Activated CD4-positive, alpha-beta T cell treated with anti-CD3 and anti-CD28 coated beads for 36 hours (primary cell): Measurements from ENCODE around the gene CIZ1. TPM values are rescaled to one million over a fixed set of nuclear protein-coding genes. Genes with fewer than 3 reads are reported as not detected.

Experiments used
- ATAC-seq: fragments of 200-7000 bp; cut with Tn5 transposase; one replicate; pipeline ENCODE4 v1.10.0; 2021; ENCODE audit warnings: mild to moderate bottlenecking, moderate library complexity
- CTCF ChIA-PET: fragments of 350-600 bp; sonication (Branson Sonifier 250); formaldehyde crosslinking; loops from one replicate; lab custom pipeline; 2021; ENCODE audit warnings: antibody characterized with exemption; lab: Charles Lee
- POLR2A ChIA-PET: fragments of 350-600 bp; sonication (Branson Sonifier 250); formaldehyde crosslinking; loops from one replicate; lab custom pipeline; 2021; ENCODE audit warnings: antibody characterized with exemption, inconsistent platforms; lab: Charles Lee
- DNase-seq: peaks from one replicate; pipeline ENCODE4 v3.0.0-alpha.2; 2020
- H3K27ac Mint-ChIP-seq: one replicate; pipeline ENCODE4 v1.8.0; 2021; ENCODE audit warnings: mixed read lengths
- H3K27me3 Mint-ChIP-seq: one replicate; pipeline ENCODE4 v1.8.0; 2021; ENCODE audit warnings: mixed read lengths
- H3K36me3 Mint-ChIP-seq: one replicate; pipeline ENCODE4 v1.8.0; 2021; ENCODE audit warnings: low read depth, mixed read lengths
- H3K4me1 Mint-ChIP-seq: one replicate; pipeline ENCODE4 v1.8.0; 2021; ENCODE audit warnings: mixed read lengths
- H3K4me3 Mint-ChIP-seq: one replicate; pipeline ENCODE4 v1.8.0; 2021; ENCODE audit warnings: mild to moderate bottlenecking, moderate library complexity, mixed read lengths
- H3K9me3 Mint-ChIP-seq: one replicate; pipeline ENCODE4 v1.8.0; 2021; ENCODE audit warnings: low read depth, mixed read lengths
- intact Hi-C, 2 experiments: fragments of 100-400 bp; cut with DNase I in 1 of 2; cut with micrococcal nuclease in 1 of 2; formaldehyde crosslinking; loops; one replicate each; pipeline versions ENCODE4 v1.14.2 to v1.15.1; 2022 to 2024; cut with DNase I, micrococcal nuclease
- total RNA-seq, 2 experiments: library from RNA; stranded (reverse); gene quantifications; one replicate each; pipeline ENCODE4 v1.2.3, GENCODE V29; 2021

CIZ1 gene
- total RNA-seq, 2 experiments from 2014 or later = 79.5 to 110 TPM

DNA sequence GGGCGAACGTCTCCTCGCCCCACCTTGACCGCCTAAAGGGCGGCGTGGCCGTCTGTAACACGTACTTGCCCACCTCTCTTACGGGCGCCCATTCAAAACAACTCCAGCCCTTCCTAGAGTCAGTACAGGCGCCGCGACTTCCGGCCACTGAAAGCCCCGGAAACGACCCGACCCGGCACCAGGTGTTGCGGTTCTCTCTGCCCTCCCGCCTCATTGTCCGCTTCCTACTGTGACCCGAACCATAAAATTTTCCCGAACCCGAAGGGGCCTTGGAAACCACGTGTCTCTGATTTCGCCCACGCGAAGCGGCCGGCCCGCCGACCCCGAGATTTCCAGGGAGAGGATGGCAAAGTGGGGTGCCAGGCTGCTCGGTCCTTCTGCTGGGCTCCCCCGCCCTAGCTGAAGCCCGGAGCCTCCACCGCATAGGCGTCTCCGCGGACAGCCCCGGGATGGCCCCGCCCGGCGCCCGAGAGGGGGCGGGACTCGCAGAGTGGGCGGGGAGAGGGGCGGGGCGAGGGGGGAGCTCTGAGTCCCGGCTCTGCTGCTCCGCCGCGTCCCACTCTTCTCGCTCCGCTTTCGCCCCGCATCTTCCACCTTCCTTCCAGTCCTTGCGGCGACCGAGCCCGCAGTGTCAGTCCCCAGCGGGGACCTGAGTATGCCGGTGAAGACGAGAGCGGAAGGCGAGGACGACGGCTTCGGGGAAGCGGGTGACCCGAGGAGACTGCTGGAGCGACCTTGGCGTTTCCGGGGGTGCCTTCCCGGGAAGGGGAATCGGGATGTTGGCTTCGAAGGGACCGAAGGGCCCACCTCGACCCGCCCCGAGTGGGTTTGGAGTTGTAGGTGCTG is 63.2 kb downstream of the CIZ1 start:
- peak; percentile 90 for DNase-seq
- peak overlapping the region; percentile 96 for H3K27ac Mint-ChIP-seq
- peak overlapping the region; percentile 96 for H3K4me3 Mint-ChIP-seq
- no peaks in the 10 kb centered on the region for H3K9me3 Mint-ChIP-seq
- peak; percentile 84 for ATAC-seq
- CTCF ChIA-PET = interaction anchor here (0.5 to 1.9 kb wide), 9 partner anchors 11 to 240 kb away, joined by 3 to 6 read pairs (median 4); no protein-coding TSS in a partner anchor
- peaks cover 29% of the 10 kb centered on the region for H3K4me1 Mint-ChIP-seq
- intact Hi-C loops = loop anchor here (1.0 to 5.0 kb wide), 26 partner anchors 11 to 906 kb away; partner anchors contain the start of genes BBLN (in 2 of the 2), COQ4 (in 2 of the 2), NAIF1 (in 2 of the 2) and TRUB2 (in 2 of the 2)
- POLR2A ChIA-PET = interaction anchor here (1.3 kb wide), 2 partner anchors 32 to 33 kb away, joined by 5 to 6 read pairs; partner anchors contain the start of gene BBLN
- H3K36me3 Mint-ChIP-seq = peaks cover 15% of the 10 kb centered on the region
- peaks cover 2% of the 10 kb centered on the region for H3K27me3 Mint-ChIP-seq

DNA sequence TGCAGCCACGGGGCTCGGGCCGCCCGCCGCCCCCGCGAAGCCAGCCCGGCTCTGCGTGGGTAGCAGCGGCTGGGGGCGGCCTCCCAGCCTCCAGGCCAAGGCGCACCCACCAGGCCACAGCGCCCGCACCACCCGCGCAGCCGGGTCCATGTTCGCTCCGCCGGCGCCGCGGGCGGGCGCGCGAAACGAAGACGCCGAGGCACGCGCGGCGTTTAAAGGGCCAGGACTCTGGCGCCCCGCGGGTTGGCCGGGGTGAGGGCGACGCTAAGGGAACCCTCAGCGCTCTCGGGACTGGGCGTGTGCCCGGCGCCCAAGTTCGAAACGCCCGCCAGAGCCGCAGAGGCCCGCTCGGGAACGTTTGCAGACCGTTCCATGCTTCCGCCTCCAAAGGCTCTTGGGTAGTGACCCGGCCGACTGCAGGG is 63.8 kb downstream of the CIZ1 start, which contains the start of gene PTGES2:
Gene PTGES2, minus strand, starts transcription at position 162 of the 422 bp plus-strand sequence. Its CDS starts 12 bp downstream, at position 150.
- peak; percentile 73 for ATAC-seq
- POLR2A ChIA-PET = interaction anchor here (1.3 kb wide), 1 partner anchor 33 kb away, joined by 5 read pairs; the partner anchor contains the start of gene BBLN

DNA sequence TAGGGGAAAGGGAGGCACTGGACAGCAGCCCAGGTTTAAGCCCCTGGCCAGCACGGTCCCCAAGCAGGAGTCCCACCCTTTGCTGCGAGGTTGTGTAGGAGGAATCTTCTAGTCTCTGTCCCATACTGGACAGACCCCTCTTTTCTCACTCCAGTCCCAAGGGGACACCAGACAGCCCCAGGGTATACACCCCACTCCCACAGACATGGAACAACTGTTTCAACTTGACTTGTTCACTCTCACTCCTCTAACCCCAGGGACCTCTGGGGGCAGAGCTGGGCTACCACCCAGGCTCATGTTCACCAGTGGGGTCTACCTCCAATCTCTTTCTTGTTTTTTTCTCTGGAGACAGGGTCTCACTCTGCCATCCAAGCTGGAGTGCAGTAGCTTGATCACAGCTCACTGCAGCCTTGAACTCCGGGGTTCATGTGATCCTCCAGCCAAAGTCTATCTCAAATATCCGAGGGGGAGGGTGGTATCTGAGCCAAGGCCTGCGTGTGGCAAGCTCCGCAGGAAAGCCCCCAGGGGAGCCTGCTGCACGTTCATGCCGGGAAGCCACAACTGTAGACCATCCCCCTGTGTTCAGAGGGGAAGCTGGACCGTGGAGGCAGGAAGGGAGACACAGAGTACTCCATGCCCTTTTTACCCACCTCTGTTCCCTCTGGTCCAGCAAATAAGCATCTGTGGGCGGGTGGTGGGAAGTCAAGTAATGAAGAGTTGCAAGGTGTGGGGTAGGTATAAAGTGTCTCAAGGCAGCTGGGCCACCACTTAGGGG is 65.6 kb downstream of the CIZ1 start:
- POLR2A ChIA-PET = no interaction called here

More for the DNA sequence above, 63.8 kb downstream of the CIZ1 start, which contains the start of gene PTGES2:
- peaks cover 15% of the 10 kb centered on the region for H3K36me3 Mint-ChIP-seq
- peak; percentile 88 for DNase-seq
- H3K9me3 Mint-ChIP-seq = no peaks in the 10 kb centered on the region
- peak within 1 kb of the TSS; percentile 96 for H3K27ac Mint-ChIP-seq
- H3K4me1 Mint-ChIP-seq = peaks cover 29% of the 10 kb centered on the region
- CTCF ChIA-PET = interaction anchor here (0.5 to 1.2 kb wide), 2 partner anchors 10 to 241 kb away, joined by 3 read pairs; no protein-coding TSS in a partner anchor
- H3K27me3 Mint-ChIP-seq = peaks cover 2% of the 10 kb centered on the region
- intact Hi-C loops = loop anchor here (1.0 to 5.0 kb wide), 6 partner anchors 10 to 905 kb away; partner anchors contain the start of genes COQ4 (in 1 of the 2), NAIF1 (in 1 of the 2), SET (in 1 of the 2) and SLC25A25 (in 1 of the 2)
- H3K4me3 Mint-ChIP-seq = peak within 1 kb of the TSS; percentile 96

DNA sequence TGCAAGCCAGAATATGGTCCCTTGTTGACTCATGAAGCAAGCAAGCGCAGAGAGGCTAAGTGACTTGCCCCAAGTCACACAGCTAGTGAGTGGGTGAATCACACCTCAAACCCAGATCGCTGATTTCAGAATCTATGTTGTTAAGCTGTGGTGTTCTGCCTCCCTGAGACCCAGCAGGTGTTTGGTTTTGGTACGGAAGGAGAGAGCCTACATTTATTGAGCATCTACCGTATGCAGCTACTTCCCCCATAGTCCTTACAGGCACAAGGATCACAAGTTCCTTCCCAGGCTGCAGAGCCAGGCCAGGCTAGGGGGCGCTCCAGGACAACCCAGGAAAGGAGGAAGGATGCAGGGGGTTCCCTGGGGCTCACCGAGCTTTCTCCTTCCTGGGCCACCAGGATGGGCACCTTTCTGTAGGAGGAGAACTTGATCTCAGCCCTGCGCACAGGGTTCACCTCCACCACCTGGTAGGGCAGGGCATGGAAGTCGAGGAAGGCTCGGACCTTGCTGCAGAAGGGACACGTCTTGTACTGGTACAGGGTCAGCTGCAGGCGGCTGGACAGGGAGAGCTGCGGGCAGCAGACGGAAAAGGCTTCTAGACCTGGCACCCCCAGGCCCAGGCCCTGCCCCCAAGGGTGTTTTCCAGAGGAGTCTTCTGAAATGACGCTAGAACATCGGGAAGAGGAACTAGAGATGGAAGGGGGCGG is 66.3 kb downstream of the CIZ1 start:
- no peaks in the 10 kb centered on the region for H3K9me3 Mint-ChIP-seq
- peaks cover 15% of the 10 kb centered on the region for H3K36me3 Mint-ChIP-seq
- H3K27me3 Mint-ChIP-seq = no peaks in the 10 kb centered on the region
- H3K4me3 Mint-ChIP-seq = peak overlapping the region; percentile 7
- peak; percentile 77 for DNase-seq
- CTCF ChIA-PET = interaction anchor here (0.5 to 1.6 kb wide), 13 partner anchors 7 to 440 kb away, joined by 3 to 9 read pairs (median 3); partner anchors contain the start of gene NAIF1
- H3K27ac Mint-ChIP-seq = no peak overlapping the region
- peaks cover 29% of the 10 kb centered on the region for H3K4me1 Mint-ChIP-seq
- ATAC-seq = peak; percentile 8
- POLR2A ChIA-PET = interaction anchor here (0.6 kb wide), 1 partner anchor 75 kb away, joined by 8 read pairs; no protein-coding TSS in a partner anchor
- intact Hi-C loops = loop anchor here (5.0 kb wide), 3 partner anchors 58 to 903 kb away; partner anchors contain the start of genes COQ4 (in 1 of the 2), NAIF1 (in 1 of the 2), SLC25A25 (in 1 of the 2) and TRUB2 (in 1 of the 2)

More for the DNA sequence above, 65.6 kb downstream of the CIZ1 start:
- ATAC-seq (no peak), DNase-seq (no peak)
- intact Hi-C loops = loop anchor here (2.0 to 5.0 kb wide), 4 partner anchors 58 to 903 kb away; partner anchors contain the start of genes COQ4 (in 1 of the 2), NAIF1 (in 1 of the 2), SET (in 1 of the 2) and SLC25A25 (in 1 of the 2)
- no peaks in the 10 kb centered on the region for H3K27me3 Mint-ChIP-seq
- H3K27ac Mint-ChIP-seq = peak overlapping the region; percentile 64
- H3K9me3 Mint-ChIP-seq = no peaks in the 10 kb centered on the region
- peaks cover 15% of the 10 kb centered on the region for H3K36me3 Mint-ChIP-seq
- CTCF ChIA-PET = interaction anchor here (0.6 to 1.5 kb wide), 8 partner anchors 8 to 156 kb away, joined by 3 to 9 read pairs (median 4); partner anchors contain the start of gene NAIF1
- H3K4me1 Mint-ChIP-seq = peaks cover 29% of the 10 kb centered on the region
- peak overlapping the region; percentile 80 for H3K4me3 Mint-ChIP-seq

DNA sequence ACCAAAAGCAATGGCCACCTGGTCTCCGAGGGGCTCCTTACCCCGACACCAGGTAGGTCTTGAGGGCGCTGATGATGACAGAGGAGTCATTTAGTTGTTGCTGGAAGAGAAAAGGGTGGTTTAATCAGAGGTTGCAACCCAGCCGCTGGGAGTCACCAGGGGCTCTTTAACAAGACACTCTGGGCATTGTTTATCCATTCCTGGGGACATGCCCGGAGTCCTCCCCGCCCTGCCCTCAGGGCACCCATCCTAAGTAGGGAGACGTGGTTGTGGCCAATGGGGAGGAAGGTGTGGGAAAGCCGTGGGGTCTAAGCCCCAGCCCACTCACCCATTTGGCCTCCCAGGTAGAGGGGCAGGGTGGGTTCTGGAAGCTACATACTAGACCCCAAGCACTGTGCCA is 66.9 kb downstream of the CIZ1 start:
- DNase-seq = no peak
- H3K36me3 Mint-ChIP-seq = peaks cover 15% of the 10 kb centered on the region
- no peak overlapping the region for H3K27ac Mint-ChIP-seq
- ChIA-PET CTCF (interaction anchor here (0.5 to 1.6 kb wide), 8 partner anchors 16 to 441 kb away, joined by 3 to 6 read pairs (median 3); partner anchors contain the start of gene NAIF1), POLR2A (interaction anchor here (0.6 kb wide), 1 partner anchor 75 kb away, joined by 8 read pairs; no protein-coding TSS in a partner anchor)
- H3K4me1 Mint-ChIP-seq = peaks cover 26% of the 10 kb centered on the region
- no peaks in the 10 kb centered on the region for H3K9me3 Mint-ChIP-seq
- no peak for ATAC-seq
- no peaks in the 10 kb centered on the region for H3K27me3 Mint-ChIP-seq
- no peak overlapping the region for H3K4me3 Mint-ChIP-seq
- intact Hi-C loops = no loop called here

DNA sequence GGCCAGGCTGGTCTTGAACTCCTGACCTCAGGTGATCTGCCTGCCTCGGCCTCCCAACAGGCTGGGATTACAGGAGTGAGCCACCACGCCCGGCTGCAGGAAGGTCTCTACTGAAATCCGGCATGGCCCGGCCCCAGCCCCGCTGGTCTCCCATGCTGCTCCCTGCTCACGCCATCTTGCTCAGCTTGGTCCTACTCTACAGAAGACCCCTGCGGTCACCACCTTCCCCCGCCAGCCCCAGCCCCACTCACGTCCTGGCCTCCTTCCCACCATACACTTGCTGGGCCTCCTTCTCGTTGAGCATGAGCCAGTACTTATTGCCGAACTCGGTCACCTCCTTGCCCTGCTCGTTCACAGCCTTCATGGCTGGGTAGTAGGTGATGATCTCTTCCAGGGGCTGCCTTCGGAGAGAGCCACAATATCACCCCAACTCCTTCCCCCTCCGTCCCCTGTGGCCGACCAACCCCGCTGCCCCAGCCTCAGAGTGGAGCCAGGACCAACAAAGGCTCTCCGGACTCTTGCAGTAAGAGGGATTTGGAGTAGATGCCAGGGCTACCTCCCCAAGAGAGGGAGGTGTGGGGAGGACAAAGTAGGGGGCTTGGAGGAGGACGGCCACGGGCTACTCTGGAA is 67.8 kb downstream of the CIZ1 start:
- Mint-ChIP-seq H3K9me3 (no peaks in the 10 kb centered on the region), H3K27ac (no peak overlapping the region), H3K27me3 (no peaks in the 10 kb centered on the region), H3K4me1 (peaks cover 19% of the 10 kb centered on the region), H3K4me3 (no peak overlapping the region), H3K36me3 (peaks cover 15% of the 10 kb centered on the region)
- ATAC-seq = no peak
- DNase-seq = no peak
- ChIA-PET POLR2A (no interaction called here), CTCF (interaction anchor here (1.2 to 1.6 kb wide), 2 partner anchors 15 to 32 kb away, joined by 3 to 4 read pairs; no protein-coding TSS in a partner anchor)
- intact Hi-C loops = no loop called here

DNA sequence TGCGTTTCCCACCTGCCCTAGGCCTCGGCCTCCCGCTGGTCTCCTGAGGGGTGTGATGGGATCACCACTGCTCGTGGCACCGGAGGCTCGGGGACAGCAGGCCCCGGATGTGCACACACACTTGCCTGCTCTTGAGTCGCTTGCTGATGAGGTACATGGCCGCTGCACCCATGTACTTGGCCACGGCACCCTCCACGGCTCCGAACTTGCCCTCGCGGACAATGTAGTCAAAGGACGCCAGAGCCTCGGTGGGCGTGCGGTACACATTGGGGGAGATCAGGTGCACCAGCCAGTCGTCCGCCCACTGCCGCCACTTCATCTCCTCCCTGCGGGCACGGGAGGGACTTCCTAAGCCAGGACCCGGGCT is 68.6 kb downstream of the CIZ1 start:
- DNase-seq (no peak), ATAC-seq (no peak)
- Mint-ChIP-seq H3K36me3 (peaks cover 15% of the 10 kb centered on the region), H3K9me3 (no peaks in the 10 kb centered on the region), H3K4me3 (no peak overlapping the region), H3K27me3 (no peaks in the 10 kb centered on the region), H3K4me1 (peaks cover 20% of the 10 kb centered on the region), H3K27ac (no peak overlapping the region)
- POLR2A ChIA-PET = no interaction called here
- intact Hi-C loops = no loop called here
- CTCF ChIA-PET = no interaction called here

DNA sequence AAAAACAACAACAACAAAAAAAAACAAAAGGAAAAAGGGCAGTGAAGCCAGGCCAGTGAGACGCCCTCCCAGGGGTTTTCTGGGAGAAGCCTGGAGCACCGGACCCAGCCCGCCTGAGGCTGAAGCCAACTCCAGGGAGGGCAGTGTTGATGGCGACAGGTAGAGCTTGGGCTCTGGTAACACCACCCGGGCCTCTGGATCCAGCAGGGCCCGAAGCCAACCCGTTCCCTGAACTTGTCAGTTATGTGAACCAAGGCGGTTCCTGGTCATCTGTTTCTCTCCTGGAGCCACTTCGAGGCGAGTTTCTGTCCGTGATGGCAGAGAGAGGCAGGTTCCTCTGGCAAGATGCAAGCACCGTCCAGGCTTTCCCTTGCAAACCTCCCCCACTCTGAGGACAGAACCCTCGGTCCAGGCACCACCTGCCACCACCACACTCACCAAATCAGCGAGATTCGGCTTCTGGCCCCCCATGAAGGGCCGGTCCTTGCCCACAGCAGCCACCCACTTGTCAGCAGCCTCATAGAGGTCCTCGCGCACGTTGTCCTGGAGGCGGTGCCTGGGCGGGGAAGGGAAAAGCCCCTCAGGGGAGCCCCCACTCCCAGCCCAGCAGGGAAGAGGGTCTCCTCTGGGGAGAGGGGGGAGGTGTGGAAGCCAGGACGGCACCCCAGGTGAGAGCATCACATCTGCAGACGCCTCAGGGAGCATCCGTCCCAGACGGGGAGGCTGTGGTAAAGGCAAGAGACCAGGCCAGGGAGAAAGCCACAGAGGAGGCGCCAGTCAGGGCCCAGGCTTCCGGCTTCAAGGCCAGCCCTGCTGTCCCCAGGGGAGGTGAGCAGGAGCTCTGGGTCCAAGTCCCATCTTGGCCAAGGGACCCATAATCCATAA is 69.2 kb downstream of the CIZ1 start:
- Mint-ChIP-seq H3K4me1 (peaks cover 24% of the 10 kb centered on the region), H3K27ac (no peak overlapping the region), H3K9me3 (no peaks in the 10 kb centered on the region), H3K27me3 (no peaks in the 10 kb centered on the region), H3K4me3 (no peak overlapping the region), H3K36me3 (peaks cover 15% of the 10 kb centered on the region)
- intact Hi-C loops = no loop called here
- CTCF ChIA-PET = no interaction called here
- no peak for DNase-seq
- no peak for ATAC-seq
- POLR2A ChIA-PET = no interaction called here

DNA sequence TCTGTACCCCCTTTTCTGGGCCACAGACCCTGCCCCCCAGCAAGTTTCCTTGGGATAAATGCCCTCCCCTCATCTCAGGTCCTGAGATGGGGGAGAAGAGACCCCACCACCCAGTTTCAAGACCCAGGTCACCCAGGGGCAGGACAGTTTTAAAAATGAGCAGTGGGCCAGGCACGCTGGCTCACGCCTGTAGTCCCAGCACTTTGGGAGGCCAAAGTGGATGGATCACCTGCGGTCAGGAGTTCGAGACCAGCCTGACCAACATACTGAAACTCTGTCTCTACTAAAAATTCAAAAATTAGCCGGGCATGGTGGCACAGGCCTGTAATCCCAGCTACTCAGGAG is 69.9 kb downstream of the CIZ1 start:
- no peaks in the 10 kb centered on the region for H3K9me3 Mint-ChIP-seq
- ATAC-seq = no peak
- CTCF ChIA-PET = no interaction called here
- DNase-seq = no peak
- no peak overlapping the region for H3K27ac Mint-ChIP-seq
- H3K27me3 Mint-ChIP-seq = no peaks in the 10 kb centered on the region
- H3K36me3 Mint-ChIP-seq = peaks cover 15% of the 10 kb centered on the region
- H3K4me1 Mint-ChIP-seq = peaks cover 24% of the 10 kb centered on the region
- intact Hi-C loops = no loop called here
- no peak overlapping the region for H3K4me3 Mint-ChIP-seq
- POLR2A ChIA-PET = no interaction called here
